ENCODE measurements around the gene RAB22A.
"Not testable (repeated sequence)": the region's sequence is repeated elsewhere in the genome, so short reads cannot be mapped to it uniquely, and the experiment has no call there.

The RAB22A gene

DNA sequence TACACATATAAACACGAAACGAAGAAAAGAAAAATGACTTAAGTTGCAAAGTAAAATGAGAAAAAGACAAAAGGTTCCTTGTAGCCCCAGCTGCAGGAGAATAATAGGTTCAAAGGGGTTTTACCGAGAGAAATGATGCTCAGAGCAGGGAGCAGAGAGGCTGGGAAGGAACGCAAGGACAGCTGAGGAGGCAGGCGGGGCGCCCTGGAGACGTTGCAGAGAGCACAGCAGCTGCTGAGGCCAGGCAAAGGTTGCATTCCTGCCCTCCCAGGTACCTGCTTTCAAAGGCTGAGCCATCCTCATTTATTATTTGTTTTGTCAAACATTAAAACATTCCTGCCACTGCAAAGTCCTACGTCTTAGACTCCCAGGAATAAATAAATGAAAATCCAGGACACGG is 63.3 kb downstream of the RAB22A start:
- TF ChIP-seq, protein P1, sequence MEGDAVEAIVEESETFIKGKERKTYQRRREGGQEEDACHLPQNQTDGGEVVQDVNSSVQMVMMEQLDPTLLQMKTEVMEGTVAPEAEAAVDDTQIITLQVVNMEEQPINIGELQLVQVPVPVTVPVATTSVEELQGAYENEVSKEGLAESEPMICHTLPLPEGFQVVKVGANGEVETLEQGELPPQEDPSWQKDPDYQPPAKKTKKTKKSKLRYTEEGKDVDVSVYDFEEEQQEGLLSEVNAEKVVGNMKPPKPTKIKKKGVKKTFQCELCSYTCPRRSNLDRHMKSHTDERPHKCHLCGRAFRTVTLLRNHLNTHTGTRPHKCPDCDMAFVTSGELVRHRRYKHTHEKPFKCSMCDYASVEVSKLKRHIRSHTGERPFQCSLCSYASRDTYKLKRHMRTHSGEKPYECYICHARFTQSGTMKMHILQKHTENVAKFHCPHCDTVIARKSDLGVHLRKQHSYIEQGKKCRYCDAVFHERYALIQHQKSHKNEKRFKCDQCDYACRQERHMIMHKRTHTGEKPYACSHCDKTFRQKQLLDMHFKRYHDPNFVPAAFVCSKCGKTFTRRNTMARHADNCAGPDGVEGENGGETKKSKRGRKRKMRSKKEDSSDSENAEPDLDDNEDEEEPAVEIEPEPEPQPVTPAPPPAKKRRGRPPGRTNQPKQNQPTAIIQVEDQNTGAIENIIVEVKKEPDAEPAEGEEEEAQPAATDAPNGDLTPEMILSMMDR (IDR thresholded peaks at IDR 0.05; ENCODE audit: low read depth, low read length) = no peak
- TF ChIP-seq POLR2A (IDR thresholded peaks at IDR 0.05; ENCODE audit: extremely low read depth, insufficient read length) (no peak), MYC (IDR thresholded peaks at IDR 0.05; ENCODE audit: low read depth, low read length) (no peak)
- TF ChIP-seq, protein P2, sequence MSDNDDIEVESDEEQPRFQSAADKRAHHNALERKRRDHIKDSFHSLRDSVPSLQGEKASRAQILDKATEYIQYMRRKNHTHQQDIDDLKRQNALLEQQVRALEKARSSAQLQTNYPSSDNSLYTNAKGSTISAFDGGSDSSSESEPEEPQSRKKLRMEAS (IDR thresholded peaks at IDR 0.05; ENCODE audit: low read depth, low read length) = no peak
- no peak overlapping the region for H3K4me3 ChIP-seq (ENCODE audit: low read depth, low read length)
- no peak for DNase-seq (ENCODE audit: low read depth)

DNA sequence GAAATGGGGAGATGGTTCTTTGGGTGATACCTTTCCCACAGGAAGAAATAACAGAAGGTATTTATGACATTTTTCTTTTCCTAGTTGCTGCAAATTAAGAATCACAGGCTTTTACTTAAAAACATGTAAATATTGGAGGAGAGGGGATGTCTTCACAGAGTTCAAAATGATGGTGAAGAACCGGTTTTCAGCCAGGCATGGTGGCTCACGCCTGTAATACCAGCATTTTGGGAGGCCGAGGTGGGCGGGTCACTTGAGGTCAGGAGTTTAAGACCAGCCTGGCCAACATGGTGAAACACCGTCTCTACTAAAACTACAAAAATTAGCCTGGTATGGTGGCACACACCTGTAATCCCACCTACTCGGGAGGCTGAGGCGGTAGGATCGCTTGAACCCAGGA is 63.8 kb downstream of the RAB22A start:
- DNase-seq (ENCODE audit: low read depth) = not testable (repeated sequence)

DNA sequence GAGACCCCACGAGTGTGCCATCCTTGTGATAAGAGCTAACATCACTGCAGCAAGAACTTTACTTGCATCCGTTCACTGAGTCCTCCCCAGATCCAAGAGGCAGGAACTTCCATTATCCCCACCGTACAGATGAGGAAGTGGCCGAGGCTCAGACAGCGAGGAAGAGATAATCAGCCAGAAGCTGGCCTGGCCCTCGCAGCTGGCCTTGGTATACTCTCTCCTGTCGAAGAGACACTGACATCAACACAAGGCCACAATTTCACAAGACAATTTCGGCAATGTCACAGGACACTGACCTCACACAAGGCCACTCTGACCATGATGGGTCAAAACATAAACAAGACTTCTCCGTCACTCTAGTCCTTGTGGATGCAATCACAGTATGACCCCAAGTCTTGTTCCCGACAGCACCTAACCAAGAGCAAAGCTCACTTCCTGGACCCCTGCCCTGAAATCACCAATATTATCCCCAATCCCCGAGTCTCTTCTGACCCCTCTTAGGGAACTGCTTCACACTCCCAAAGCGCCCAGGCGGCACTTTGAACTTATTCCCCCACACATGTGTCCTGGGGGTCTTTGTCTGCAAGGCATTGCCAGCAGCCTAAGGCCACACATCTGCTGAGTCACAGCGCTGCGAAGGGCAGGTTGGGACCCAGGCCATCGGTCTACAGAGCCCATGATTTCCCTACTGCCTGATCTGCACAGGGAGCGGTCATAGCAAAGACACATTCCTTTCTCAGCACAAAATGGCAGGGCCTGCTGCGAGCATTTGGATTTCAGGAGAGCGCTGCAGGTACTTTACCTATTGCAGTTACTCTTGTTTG is 64.7 kb downstream of the RAB22A start:
- TF ChIP-seq MYC (IDR thresholded peaks at IDR 0.05; ENCODE audit: low read depth, low read length) (no peak), POLR2A (IDR thresholded peaks at IDR 0.05; ENCODE audit: extremely low read depth, insufficient read length) (no peak)
- TF ChIP-seq, protein P2 (IDR thresholded peaks at IDR 0.05; ENCODE audit: low read depth, low read length) = no peak
- TF ChIP-seq, protein P1 (IDR thresholded peaks at IDR 0.05; ENCODE audit: low read depth, low read length) = no peak
- no peak overlapping the region for H3K4me3 ChIP-seq (ENCODE audit: low read depth, low read length)
- DNase-seq (ENCODE audit: low read depth) = no peak

More for the DNA sequence above, 63.8 kb downstream of the RAB22A start:
- not testable (repeated sequence) for H3K4me3 ChIP-seq (ENCODE audit: low read depth, low read length)

DNA sequence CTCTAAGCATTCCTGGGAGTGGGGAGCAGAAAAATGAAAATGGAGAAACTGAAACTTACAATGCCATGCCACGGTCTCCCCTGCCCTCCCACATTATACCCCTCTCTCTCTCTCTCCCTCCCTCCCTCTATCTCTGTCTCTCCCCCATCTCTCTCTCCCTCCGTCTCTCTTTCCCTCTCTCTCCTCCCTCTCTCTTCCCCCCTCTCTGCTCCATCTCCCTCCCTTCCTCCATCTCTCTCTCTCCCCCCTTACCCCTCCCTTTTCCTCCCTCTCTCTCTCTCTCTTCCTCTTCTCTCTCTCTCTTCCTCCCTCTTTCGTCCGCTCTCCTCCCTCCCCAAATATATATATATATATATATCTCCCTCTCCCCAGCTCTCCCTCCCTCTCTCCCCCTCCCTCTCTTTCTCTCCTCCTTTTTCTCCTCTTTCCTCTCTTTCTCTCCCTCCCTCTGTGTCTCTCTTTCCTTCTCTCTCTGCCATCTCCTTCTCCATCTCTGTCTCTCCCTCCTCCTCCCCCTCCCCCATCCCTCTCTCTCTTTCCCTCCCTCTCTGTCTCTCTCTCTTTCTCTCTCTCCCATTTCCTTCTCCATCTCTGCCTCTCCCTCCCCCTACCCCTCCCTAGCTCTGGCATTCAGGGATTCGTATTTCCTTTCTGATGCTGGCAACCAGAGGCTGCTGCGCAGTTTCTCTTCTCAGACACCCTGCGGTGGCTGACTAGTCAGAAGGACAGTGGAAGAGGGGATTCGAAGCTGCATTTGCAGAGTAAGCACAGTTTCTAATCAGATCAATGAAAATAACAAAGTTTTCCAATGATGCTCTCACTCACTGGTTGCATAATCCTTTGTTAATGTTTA is 65.6 kb downstream of the RAB22A start:
- TF ChIP-seq, protein P1 (IDR thresholded peaks at IDR 0.05; ENCODE audit: low read depth, low read length) = no peak
- TF ChIP-seq POLR2A (IDR thresholded peaks at IDR 0.05; ENCODE audit: extremely low read depth, insufficient read length) = no peak
- TF ChIP-seq MYC (IDR thresholded peaks at IDR 0.05; ENCODE audit: low read depth, low read length) = no peak
- TF ChIP-seq, protein P2 (IDR thresholded peaks at IDR 0.05; ENCODE audit: low read depth, low read length) = no peak

DNA sequence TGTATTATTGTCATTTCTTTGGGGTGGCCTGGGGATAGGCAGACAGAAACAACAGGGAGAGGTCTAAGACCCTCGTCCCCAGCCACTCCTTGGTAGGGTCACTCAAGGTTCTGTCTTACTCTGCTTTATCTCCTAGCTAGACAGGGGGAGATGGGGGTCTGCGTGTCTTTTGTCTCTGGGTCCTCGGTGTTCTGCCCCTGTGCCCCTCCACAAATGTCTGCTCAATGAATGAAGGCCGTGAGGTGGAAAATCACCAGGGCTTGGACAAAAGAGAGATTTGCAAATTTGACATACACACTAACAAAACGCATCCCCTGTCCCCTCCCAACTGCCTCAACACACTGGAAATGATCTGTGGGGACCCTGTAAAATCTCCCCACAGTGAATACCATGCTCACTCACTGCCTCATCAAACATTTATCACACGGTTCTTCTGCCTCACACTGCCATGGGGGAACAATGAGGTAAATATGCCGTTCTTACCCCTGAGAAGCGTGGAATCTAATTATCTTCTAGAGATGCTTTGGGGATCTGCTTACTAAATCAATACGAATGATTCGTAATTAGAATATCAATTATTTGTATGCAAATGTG is 66.3 kb downstream of the RAB22A start:
- no peak overlapping the region for H3K4me3 ChIP-seq (ENCODE audit: low read depth, low read length)
- no peak for DNase-seq (ENCODE audit: low read depth)
- no peak for TF ChIP-seq MYC (IDR thresholded peaks at IDR 0.05; ENCODE audit: low read depth, low read length)
- no peak for TF ChIP-seq POLR2A (IDR thresholded peaks at IDR 0.05; ENCODE audit: extremely low read depth, insufficient read length)
- TF ChIP-seq, protein P2 (IDR thresholded peaks at IDR 0.05; ENCODE audit: low read depth, low read length) = no peak

More for the DNA sequence above, 65.6 kb downstream of the RAB22A start:
- H3K4me3 ChIP-seq (ENCODE audit: low read depth, low read length) = no peak overlapping the region
- no peak for DNase-seq (ENCODE audit: low read depth)

DNA sequence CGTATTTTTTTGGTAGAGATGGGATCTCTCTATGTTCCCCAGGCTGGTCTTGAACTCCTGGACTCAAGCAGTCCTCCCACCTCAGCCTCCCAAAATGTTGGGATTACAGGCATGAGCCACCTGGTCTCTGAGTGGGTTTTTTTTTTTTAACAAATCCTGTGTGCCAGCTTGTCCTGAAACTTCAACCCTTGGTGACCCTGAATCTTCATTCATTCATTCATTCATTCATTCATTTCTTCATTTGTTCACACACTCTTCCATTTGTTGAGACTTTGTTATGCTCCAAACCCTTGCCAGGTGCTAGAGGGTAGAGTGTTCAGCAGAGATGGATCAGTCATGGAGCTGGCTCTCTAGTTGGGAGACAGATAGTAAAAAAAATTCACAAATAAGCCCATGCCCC is 67.5 kb downstream of the RAB22A start:
- TF ChIP-seq POLR2A (IDR thresholded peaks at IDR 0.05; ENCODE audit: extremely low read depth, insufficient read length) (no peak), MYC (IDR thresholded peaks at IDR 0.05; ENCODE audit: low read depth, low read length) (no peak)
- TF ChIP-seq, protein P1 (IDR thresholded peaks at IDR 0.05; ENCODE audit: low read depth, low read length) = no peak
- TF ChIP-seq, protein P2 (IDR thresholded peaks at IDR 0.05; ENCODE audit: low read depth, low read length) = no peak
- no peak overlapping the region for H3K4me3 ChIP-seq (ENCODE audit: low read depth, low read length)
- no peak for DNase-seq (ENCODE audit: low read depth)
